Activated T-helper 2 cell treated with anti-CD3 and anti-CD28 coated beads, Interferon-gamma antibody, Interleukin-2, Interleukin-4, amounts not matched to agents 10 μg/mL and 5 μg/mL and 100 μg/mL, durations not matched to agents 14 hours and 24 hours and 36 hours (primary cell): ENCODE data around the gene LAMA5. TPM values are rescaled to one million over a fixed set of nuclear protein-coding genes. Genes with fewer than 3 reads are reported as not detected.
A peak's percentile ranks its signal among the peaks of the same experiment; 100 is the strongest.

Source experiments
- DNase-seq: peaks from one replicate; pipeline ENCODE4 v3.0.0; 2021; ENCODE audit warnings: low spot score
- H3K27ac Mint-ChIP-seq: one replicate; pipeline ENCODE4 v1.8.0; 2021; ENCODE audit warnings: mixed read lengths
- H3K27me3 Mint-ChIP-seq: one replicate; pipeline ENCODE4 v1.8.0; 2021; ENCODE audit warnings: low read depth, mixed read lengths
- H3K36me3 Mint-ChIP-seq: one replicate; pipeline ENCODE4 v1.8.0; 2021; ENCODE audit warnings: low read depth, mixed read lengths
- H3K4me1 Mint-ChIP-seq: one replicate; pipeline ENCODE4 v1.8.0; 2021; ENCODE audit warnings: low read depth, mixed read lengths
- H3K4me3 Mint-ChIP-seq: one replicate; pipeline ENCODE4 v1.8.0; 2021; ENCODE audit warnings: low read depth, mild to moderate bottlenecking, moderate library complexity, mixed read lengths
- H3K9me3 Mint-ChIP-seq: one replicate; pipeline ENCODE4 v1.8.0; 2021; ENCODE audit warnings: mixed read lengths
- intact Hi-C: fragments of 100-400 bp; cut with micrococcal nuclease; formaldehyde crosslinking; loops from one replicate; pipeline ENCODE4 v1.15.1; 2023
- total RNA-seq: library from RNA; stranded (reverse); gene quantifications from 2 replicates; pipeline ENCODE4 v1.2.3, GENCODE V29; 2022

LAMA5 gene
- total RNA-seq, 1 donor from 2014 or later: 3.9 TPM

- H3K4me3 Mint-ChIP-seq: no peak overlapping the region
- H3K9me3 Mint-ChIP-seq: no peaks in the 10 kb centered on the region
- H3K4me1 Mint-ChIP-seq: peaks cover 10% of the 10 kb centered on the region
- no peak for DNase-seq
- intact Hi-C loops: no loop called here
- no peak overlapping the region for H3K27ac Mint-ChIP-seq
- no peaks in the 10 kb centered on the region for H3K27me3 Mint-ChIP-seq
- H3K36me3 Mint-ChIP-seq: peaks cover 35% of the 10 kb centered on the region
Measured at GRCh38 chr20:62306414-62307187, 60.5 kb downstream of the LAMA5 start.

- Mint-ChIP-seq H3K4me1 (peaks cover 13% of the 10 kb centered on the region), H3K27me3 (no peaks in the 10 kb centered on the region), H3K4me3 (peak overlapping the region; percentile 62), H3K9me3 (no peaks in the 10 kb centered on the region), H3K36me3 (peaks cover 35% of the 10 kb centered on the region), H3K27ac (no peak overlapping the region)
- DNase-seq: no peak
- intact Hi-C loops: no loop called here
Measured at GRCh38 chr20:62305765-62306413, 61.2 kb downstream of the LAMA5 start.

GRCh38 chr20:62305149-62305764 lies 61.9 kb downstream of the LAMA5 start:
- Mint-ChIP-seq H3K36me3 (peaks cover 35% of the 10 kb centered on the region), H3K4me1 (peaks cover 13% of the 10 kb centered on the region), H3K9me3 (no peaks in the 10 kb centered on the region), H3K4me3 (peak overlapping the region; percentile 90), H3K27ac (no peak overlapping the region), H3K27me3 (no peaks in the 10 kb centered on the region)
- intact Hi-C loops: no loop called here
- no peak for DNase-seq

- Mint-ChIP-seq H3K27me3 (no peaks in the 10 kb centered on the region), H3K27ac (peak overlapping the region; percentile 68), H3K4me3 (peak overlapping the region; percentile 90), H3K9me3 (no peaks in the 10 kb centered on the region), H3K36me3 (peaks cover 35% of the 10 kb centered on the region), H3K4me1 (peaks cover 13% of the 10 kb centered on the region)
- intact Hi-C loops: loop anchor here (5.0 kb wide), 4 partner anchors 182 to 488 kb away; partner anchors contain the start of genes LSM14B and TAF4
- no peak for DNase-seq
Measured at GRCh38 chr20:62304331-62305148, 62.6 kb downstream of the LAMA5 start.

GRCh38 chr20:62303340-62304226 lies 63.5 kb downstream of the LAMA5 start:
- Mint-ChIP-seq H3K4me3 (peak overlapping the region; percentile 90), H3K36me3 (peaks cover 32% of the 10 kb centered on the region), H3K4me1 (peaks cover 13% of the 10 kb centered on the region), H3K27ac (peak overlapping the region; percentile 68), H3K9me3 (no peaks in the 10 kb centered on the region), H3K27me3 (no peaks in the 10 kb centered on the region)
- intact Hi-C loops: loop anchor here (2.0 to 5.0 kb wide), 6 partner anchors 181 to 489 kb away; partner anchors contain the start of genes LSM14B and TAF4
- no peak for DNase-seq

DNA sequence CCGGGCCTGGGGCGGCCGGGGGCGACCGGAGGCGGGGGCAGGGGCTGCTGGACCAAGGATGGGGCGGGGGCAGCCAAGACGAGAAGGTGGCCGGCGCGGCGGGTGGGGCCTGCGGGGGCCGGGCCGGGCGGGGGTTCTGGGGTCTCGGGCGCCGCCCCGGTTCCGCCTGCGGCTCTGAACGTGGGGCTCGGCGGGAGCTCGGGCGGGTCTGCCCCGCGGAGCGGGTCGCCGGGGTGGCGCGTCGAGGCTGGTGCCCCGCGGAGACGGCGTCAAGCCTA lies 64.1 kb downstream of the LAMA5 start:
- Mint-ChIP-seq H3K4me1 (peaks cover 13% of the 10 kb centered on the region), H3K9me3 (no peaks in the 10 kb centered on the region), H3K27me3 (no peaks in the 10 kb centered on the region), H3K27ac (peak overlapping the region; percentile 99), H3K36me3 (peaks cover 31% of the 10 kb centered on the region), H3K4me3 (peak overlapping the region; percentile 93)
- no peak for DNase-seq
- intact Hi-C loops: loop anchor here (2.0 to 5.0 kb wide), 6 partner anchors 181 to 489 kb away; partner anchors contain the start of genes LSM14B and TAF4

DNA sequence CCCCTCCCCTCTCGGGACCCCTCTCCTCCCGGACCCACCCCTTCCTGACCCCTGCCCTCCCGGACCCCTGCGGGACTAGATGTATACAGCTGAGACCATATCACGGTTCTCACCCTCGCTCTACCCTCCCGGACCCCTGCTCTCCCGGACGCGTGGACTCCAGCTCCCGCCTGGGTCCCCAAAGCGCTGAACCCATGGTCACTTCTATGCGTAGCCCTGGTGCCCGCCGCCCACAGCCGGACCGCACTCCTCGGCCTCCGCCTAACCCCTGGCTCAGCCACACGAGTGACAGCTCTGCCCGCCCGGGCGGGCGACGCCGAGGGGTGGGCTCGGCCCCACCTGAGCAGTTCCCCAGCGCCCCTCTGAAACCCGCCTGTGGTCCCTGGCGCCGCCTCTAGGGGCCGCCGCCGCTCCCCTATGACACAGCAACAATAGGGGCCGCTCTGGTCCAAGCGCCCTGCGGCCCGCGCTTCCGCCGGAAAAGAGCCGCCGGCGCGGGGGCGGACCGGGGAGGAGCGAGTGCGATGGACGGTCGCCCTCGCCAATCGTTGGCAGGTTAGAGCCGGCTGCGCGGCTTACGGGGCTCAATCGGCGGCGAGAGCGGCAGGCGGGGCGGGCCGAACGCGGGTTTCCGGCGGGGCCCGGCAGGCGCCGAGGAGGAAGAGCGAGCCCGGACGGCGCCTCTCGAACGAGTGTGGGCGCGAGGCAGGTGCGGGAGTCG lies 64.6 kb downstream of the LAMA5 start, which contains the start of gene ADRM1:
Gene ADRM1 (plus strand): TSS at position 657 of the 721 bp plus-strand sequence. CDS start 572 bp downstream, outside the sequence.
- peak within 1 kb of the TSS; percentile 99 for H3K27ac Mint-ChIP-seq
- no peaks in the 10 kb centered on the region for H3K27me3 Mint-ChIP-seq
- peaks cover 28% of the 10 kb centered on the region for H3K36me3 Mint-ChIP-seq
- intact Hi-C loops: loop anchor here (1.0 to 5.0 kb wide), 10 partner anchors 64 to 490 kb away; partner anchors contain the start of genes LSM14B, OSBPL2, PSMA7 and SS18L1
- H3K4me1 Mint-ChIP-seq: peaks cover 13% of the 10 kb centered on the region
- H3K4me3 Mint-ChIP-seq: peak within 1 kb of the TSS; percentile 93
- peak; percentile 96 for DNase-seq
- H3K9me3 Mint-ChIP-seq: no peaks in the 10 kb centered on the region

GRCh38 chr20:62301773-62302340 lies 65.3 kb downstream of the LAMA5 start:
- Mint-ChIP-seq H3K27ac (peak overlapping the region; percentile 99), H3K36me3 (peaks cover 28% of the 10 kb centered on the region)

GRCh38 chr20:62301111-62301668 lies 65.9 kb downstream of the LAMA5 start:
- H3K4me3 Mint-ChIP-seq: peak overlapping the region; percentile 93
- peaks cover 13% of the 10 kb centered on the region for H3K4me1 Mint-ChIP-seq
- H3K27ac Mint-ChIP-seq: peak overlapping the region; percentile 66
- H3K36me3 Mint-ChIP-seq: peaks cover 27% of the 10 kb centered on the region
- no peak for DNase-seq
- no peaks in the 10 kb centered on the region for H3K9me3 Mint-ChIP-seq
- intact Hi-C loops: loop anchor here (5.0 kb wide), 4 partner anchors 179 to 491 kb away; partner anchors contain the start of genes LSM14B and TAF4
- no peaks in the 10 kb centered on the region for H3K27me3 Mint-ChIP-seq

More at GRCh38 chr20:62301773-62302340, 65.3 kb downstream of the LAMA5 start:
- intact Hi-C loops: loop anchor here (1.0 to 5.0 kb wide), 10 partner anchors 64 to 490 kb away; partner anchors contain the start of genes LSM14B, OSBPL2, PSMA7 and SS18L1
- peak; percentile 86 for DNase-seq
- H3K4me1 Mint-ChIP-seq: peaks cover 13% of the 10 kb centered on the region
- H3K4me3 Mint-ChIP-seq: peak overlapping the region; percentile 93
- H3K27me3 Mint-ChIP-seq: no peaks in the 10 kb centered on the region
- no peaks in the 10 kb centered on the region for H3K9me3 Mint-ChIP-seq

DNA sequence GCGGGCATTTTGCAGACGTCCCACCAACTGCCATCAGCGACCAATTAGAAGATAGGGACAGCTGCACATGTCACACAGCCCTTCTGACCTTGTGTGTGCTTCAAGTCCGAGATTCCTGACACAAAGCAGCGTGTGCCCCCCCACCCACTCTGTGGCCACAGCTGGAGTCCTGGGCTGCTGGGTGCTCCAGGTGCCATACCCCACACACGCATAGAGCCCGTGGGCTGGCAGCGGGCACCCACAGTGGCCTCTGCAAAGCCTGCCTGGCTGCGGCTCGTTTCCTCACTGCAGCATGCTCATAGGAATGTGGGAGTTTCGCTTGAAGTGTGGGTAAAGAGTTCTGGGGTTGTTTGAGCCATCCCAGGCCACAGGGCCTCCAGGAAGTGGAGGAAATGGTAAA lies 66.8 kb downstream of the LAMA5 start:
- peaks cover 25% of the 10 kb centered on the region for H3K36me3 Mint-ChIP-seq
- no peaks in the 10 kb centered on the region for H3K27me3 Mint-ChIP-seq
- no peak overlapping the region for H3K27ac Mint-ChIP-seq
- H3K4me3 Mint-ChIP-seq: no peak overlapping the region
- H3K4me1 Mint-ChIP-seq: peaks cover 10% of the 10 kb centered on the region
- intact Hi-C loops: loop anchor here (5.0 kb wide), 4 partner anchors 178 to 492 kb away; partner anchors contain the start of genes LSM14B and TAF4
- no peaks in the 10 kb centered on the region for H3K9me3 Mint-ChIP-seq
- no peak for DNase-seq
